HG02610 (cell line): ENCODE results near the gene RHD.
A peak's percentile ranks its signal among the peaks of the same experiment; 100 is the strongest.
"Not testable (repeated sequence)": the region's sequence is repeated elsewhere in the genome, so short reads cannot be mapped to it uniquely, and the experiment has no call there.

ENCODE experiments used
- ATAC-seq: cut with Tn5 transposase; IDR thresholded peaks from one replicate; pipeline ENCODE4 v1.9.1; 2021; ENCODE audit warnings: mild to moderate bottlenecking, moderate library complexity; ENCODE audit not compliant: unreplicated experiment

The RHD gene

GRCh38 chr1:25256578-25256965 is 15.7 kb upstream of the RHD start:
- no peak for ATAC-seq

GRCh38 chr1:25257196-25257595 is 15.1 kb upstream of the RHD start:
- no peak for ATAC-seq

- not testable (repeated sequence) for ATAC-seq
Measured at GRCh38 chr1:25259813-25260212, 12.5 kb upstream of the RHD start.

DNA sequence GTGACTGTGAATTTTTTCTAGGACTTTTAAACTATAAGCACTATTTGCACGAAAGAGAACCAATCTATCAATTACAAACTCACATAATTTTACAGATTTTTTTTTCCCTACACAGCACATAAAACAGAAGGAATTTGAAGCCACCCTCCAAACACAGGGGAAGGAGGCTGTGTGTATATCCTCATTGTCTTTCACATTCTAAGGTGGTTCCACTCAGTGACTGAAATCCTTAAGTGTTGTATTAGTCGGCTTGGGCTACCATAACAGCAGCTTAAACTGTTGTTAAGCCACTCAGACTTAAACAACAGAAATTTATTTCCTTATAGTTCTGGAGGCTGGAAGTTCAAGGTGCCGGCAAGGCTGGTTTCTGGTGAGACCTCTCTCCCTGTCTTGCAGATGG is 12.0 kb upstream of the RHD start:
- not testable (repeated sequence) for ATAC-seq

- peak; percentile 12 for ATAC-seq
Measured at GRCh38 chr1:25266554-25267287, 5.6 kb upstream of the RHD start.

- ATAC-seq, result peak; percentile 64
Measured at GRCh38 chr1:25267288-25268142, 4.8 kb upstream of the RHD start.

GRCh38 chr1:25268143-25268760 is 4.1 kb upstream of the RHD start:
- not testable (repeated sequence) for ATAC-seq

GRCh38 chr1:25275648-25276047 is 3.3 kb downstream of the RHD start:
- not testable (repeated sequence) for ATAC-seq

GRCh38 chr1:25277295-25277694 is 5.0 kb downstream of the RHD start:
- ATAC-seq, result not testable (repeated sequence)

DNA sequence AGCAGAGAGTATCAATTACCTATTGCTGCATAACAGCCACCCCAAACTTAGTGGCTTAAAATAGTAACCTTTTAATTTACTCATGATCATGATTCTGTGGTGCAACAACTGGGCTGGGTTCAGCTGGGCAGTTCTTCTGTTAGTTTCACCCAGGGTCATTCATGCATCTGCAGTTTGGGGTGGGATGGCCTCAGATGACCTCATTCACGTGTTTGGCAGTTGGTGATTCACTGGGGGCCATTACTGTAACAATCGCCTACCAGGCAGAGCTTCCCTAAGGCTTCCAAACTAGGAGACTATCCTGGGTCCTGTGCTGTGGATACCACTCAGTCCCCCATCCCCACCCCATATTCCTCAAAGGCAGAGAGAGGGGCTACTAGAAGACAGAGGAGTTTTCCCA is 6.0 kb downstream of the RHD start:
- not testable (repeated sequence) for ATAC-seq

DNA sequence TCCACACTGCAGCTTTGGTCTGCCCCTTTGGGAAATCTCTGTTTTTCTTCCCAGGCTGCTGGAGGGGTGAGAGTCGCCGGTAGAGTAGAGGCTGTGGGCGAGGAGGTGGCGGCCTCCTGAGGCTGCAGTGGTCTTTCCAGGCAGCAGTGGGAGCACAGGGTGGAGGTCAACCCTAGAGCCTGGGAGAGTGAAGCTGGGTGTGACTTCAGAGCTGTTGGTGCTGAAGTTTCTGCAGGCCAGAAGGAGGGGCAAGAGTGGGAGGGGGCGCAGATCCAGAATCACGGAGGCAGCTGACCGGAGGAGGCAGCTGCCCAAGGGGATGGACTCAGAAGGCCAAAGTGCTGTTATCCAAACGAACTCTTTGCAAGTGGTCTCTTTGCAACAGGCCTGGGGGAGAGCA is 6.5 kb downstream of the RHD start:
- not testable (repeated sequence) for ATAC-seq

- not testable (repeated sequence) for ATAC-seq
Measured at GRCh38 chr1:25279693-25280111, 7.4 kb downstream of the RHD start.

GRCh38 chr1:25285862-25286261 is 13.6 kb downstream of the RHD start:
- ATAC-seq, result not testable (repeated sequence)

DNA sequence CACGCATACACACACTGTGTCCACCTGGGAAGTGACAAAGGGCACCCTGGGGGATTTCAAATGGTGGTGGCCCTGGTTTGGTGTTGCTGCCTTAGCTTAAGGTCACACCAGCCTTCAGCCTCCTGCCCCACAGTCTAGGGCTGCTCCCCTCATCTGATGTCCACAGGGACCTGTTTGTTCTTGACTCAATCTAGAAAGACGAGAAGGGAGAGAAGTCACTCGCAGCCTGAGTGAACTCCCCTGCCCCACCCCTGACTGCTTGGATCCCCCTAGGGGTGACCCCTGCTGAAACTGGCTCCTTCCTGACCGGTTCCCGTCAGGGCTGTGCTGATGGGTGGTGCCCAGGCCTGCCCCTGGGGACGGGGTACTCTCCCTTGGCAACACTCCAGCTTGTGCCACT is 14.9 kb downstream of the RHD start:
- not testable (repeated sequence) for ATAC-seq

DNA sequence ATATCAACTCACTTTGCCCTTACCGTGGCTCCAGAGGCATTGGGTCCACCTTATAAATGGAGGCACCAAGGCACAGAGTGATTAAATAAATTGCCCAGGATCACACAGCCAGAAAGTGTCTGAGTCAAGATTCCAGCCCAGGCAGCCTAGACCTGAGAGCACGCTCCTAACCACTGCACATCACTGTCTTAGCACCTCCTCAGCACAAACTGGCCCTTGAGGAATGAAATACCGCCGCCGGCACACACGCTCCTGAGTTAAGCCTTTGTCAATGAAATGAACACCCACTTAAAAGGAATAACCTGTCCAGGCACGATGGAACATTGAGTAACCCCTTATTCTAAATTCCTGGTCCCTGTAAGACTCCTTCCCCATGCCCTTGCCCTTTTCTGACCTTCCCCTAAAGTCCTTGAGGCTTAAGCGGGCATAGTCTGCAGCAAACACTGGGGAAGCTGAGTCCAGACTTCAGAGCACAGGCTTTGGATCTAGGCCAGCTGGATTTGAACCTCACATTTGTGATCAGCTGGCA is 16.3 kb downstream of the RHD start:
- ATAC-seq, result not testable (repeated sequence)

- ATAC-seq, result not testable (repeated sequence)
Measured at GRCh38 chr1:25290043-25290442, 17.7 kb downstream of the RHD start.

- not testable (repeated sequence) for ATAC-seq
Measured at GRCh38 chr1:25293426-25293825, 21.1 kb downstream of the RHD start.

- not testable (repeated sequence) for ATAC-seq
Measured at GRCh38 chr1:25294889-25295826, 22.8 kb downstream of the RHD start.

DNA sequence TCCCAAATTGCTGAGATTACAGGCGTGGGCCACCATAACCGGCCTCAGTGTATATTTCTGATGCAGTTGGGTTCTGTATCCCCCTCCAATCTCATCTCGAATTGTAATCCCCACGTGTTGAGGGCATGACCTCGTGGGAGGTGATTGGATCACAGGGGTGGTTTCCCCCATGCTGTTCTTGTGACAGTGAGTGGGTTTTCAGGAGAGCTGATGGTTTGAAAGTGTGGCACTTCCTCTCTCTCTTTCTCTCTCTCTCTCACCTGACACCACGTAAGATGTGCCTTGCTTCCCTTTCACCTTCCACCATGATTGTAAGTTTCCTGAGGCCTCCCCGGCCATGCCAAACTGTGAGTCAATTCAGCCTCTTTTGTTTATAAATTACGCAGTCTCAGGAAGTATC is 24.2 kb downstream of the RHD start:
- ATAC-seq, result not testable (repeated sequence)

GRCh38 chr1:25300729-25301128 is 28.4 kb downstream of the RHD start:
- not testable (repeated sequence) for ATAC-seq
